CD4-positive, alpha-beta T cell treated with Interleukin-4 for 4 hours (primary cell): Measurements from ENCODE around the gene PRIM2.
A peak's percentile ranks its signal among the peaks of the same experiment; 100 is the strongest.
"Not testable (repeated sequence)": the region's sequence is repeated elsewhere in the genome, so short reads cannot be mapped to it uniquely, and the experiment has no call there.

Experiments
- DNase-seq: peaks from one replicate; pipeline ENCODE4 v3.0.0-alpha.2; 2020

The PRIM2 gene, protein sequence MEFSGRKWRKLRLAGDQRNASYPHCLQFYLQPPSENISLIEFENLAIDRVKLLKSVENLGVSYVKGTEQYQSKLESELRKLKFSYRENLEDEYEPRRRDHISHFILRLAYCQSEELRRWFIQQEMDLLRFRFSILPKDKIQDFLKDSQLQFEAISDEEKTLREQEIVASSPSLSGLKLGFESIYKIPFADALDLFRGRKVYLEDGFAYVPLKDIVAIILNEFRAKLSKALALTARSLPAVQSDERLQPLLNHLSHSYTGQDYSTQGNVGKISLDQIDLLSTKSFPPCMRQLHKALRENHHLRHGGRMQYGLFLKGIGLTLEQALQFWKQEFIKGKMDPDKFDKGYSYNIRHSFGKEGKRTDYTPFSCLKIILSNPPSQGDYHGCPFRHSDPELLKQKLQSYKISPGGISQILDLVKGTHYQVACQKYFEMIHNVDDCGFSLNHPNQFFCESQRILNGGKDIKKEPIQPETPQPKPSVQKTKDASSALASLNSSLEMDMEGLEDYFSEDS

DNA sequence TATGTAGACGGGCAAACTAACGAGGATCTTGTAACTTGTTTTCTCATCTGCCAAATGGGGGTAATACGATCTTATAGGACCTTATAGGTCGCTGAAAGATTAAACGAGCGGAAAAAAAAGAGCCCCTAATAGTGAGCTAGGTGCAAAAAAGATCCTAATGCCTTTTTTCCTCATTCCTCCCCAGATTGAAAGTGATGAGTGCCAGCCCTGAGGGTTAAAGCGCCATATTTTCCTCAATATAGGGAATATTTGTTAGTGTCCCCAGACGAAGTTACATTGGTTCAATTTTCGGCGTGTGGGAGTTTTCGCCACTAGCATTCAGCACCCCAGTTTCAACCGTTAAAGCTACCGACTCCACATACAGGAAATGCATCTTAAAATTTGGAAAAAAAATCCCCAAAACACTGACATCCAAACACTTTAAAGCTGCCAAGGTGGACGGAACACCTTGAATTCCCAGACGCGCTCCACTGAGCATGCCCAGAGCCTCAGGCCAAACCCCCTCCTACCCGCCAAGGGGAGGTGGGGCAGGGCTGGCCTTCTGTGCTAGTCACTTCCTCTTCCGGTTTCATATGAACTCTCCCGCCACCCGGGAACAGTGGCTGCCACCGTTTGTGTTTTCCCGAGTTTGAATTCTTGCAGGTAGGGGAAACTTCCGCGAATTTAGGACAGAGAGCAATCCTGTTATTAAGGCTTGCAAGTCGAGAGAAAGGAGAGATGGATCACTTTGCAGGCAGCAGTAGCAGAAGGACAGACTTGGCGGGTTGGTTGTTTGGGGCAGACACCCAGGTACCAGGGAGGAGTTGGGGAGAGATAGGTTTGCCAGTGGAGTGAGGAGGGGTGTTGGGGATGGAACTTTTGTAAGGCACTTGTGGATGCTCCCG is at the start of gene PRIM2:
PRIM2 (plus strand) TSS at position 571 of the 884 bp plus-strand sequence. CDS start 816 bp downstream, outside the sequence.
- DNase-seq: peak; percentile 83

DNA sequence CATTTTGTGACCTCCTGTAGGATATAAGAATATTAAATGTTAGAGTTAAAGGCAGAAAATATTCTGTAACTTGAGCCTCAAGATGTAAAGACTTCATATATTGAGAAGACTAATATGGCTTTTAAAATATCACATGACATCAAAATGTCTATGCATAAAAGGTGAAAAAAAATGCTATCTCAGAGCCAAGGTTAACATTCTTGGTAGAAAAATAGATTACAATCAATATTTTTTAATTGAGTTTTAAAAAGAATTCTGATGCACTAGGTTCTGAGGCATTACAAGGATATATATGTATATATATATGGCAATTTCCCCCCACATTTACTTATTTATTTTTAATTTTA is 49.2 kb upstream of the PRIM2 start:
- no peak for DNase-seq

DNA sequence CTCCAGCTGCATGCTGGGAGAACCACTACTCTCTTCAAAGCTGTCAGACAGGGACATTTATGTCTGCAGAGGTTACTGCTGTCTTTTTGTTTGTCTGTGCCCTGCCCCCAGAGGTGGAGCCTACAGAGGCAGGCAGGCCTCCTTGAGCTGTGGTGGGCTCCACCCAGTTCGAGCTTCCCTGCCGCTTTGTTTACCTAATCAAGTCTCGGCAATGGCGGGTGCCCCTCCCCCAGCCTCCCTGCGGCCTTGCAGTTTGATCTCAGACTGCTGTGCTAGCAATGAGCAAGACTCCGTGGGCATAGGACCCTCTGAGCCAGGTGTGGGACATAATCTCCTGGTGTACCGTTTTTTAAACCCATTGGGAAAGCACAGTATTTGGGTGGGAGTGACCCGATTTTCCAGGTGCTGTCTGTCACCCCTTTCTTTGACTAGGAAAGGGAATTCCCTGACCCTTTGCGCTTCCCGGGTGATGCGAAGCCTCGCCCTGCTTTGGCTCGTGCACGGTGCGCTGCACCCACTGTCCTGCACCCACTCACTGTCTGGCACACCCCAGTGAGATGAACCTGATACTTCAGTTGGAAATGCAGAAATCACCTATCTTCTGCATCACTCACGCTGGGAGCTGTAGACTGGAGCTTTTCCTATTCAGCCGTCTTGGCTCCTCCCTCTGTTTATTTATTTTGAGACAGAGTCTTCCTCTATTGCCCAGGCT is 43.2 kb upstream of the PRIM2 start:
- not testable (repeated sequence) for DNase-seq

DNA sequence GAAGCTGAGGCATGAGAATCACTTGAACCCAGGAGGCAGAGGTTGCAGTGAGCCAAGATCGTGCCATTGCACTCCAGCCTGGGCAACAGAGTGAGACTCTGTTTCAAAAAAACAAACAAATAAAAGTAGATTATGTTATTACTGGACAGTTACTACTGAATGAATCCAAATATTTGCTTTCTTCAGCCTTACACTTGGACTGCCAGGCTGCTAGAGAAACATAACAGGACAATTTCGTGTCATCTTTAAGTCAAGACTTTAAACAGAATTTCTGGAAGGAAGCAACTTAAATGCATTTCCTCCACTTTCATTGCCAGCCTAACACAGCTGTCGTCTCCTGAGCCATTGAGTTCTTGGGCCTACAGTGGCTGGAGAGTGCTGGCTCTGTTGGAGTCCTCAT is 42.0 kb upstream of the PRIM2 start:
- DNase-seq: no peak

DNA sequence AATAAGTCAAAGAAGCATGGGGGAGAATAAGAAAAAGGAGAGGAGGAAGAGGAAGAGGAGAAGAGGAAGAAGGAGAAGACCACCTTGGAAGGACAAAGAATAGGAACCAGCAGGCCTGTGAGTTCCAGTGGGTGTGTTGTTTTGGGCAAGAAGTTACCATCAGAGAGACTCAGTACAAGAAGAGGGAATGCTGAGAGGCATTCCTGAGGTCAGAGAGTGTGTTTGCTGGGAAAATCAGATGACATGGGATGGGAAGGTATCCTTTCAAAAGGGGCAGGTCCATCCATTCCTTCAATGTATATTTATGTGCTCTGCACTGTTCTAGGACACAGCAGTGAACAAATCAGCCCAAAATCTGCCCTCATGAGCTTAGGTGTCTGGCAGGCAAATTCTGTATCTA is 40.5 kb upstream of the PRIM2 start:
- DNase-seq: no peak

DNA sequence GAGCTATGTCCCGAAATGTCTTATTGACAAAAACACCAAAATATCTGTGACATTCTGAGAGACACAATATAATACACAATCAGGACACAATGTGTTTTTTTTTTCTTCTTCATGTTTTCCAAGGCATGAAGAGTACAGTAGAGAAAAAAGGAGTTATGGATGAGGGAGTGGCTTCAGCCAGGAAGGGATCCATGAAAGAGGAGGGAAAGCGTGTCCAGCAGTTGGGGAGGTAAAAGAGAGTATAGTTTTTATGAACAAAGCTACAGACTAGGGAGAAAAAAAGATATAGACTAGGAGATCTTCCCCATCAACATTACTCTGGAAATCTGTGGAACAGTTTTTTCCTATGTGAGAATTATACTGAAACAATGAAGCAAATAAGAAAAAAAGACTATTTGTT is 38.9 kb upstream of the PRIM2 start:
- no peak for DNase-seq

DNA sequence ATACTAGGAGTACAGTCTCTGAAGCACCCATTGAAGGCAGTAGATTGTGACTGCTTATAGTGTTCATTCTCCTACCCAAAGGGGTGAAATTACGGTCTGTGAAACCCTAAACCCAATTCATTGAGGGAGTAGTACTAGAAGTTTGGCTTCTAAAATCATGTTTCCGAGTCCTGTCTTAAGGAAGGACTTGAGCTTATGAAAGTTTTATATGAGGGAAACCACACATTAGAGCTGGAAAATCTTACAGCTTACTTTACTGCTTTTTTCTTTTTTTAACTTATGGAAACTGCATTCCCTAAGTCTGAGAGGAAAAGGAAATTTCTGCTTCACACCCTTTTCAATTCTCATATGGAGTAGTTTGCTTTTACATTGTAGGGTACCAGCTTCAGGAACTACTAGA is 38.4 kb upstream of the PRIM2 start:
- no peak for DNase-seq

DNA sequence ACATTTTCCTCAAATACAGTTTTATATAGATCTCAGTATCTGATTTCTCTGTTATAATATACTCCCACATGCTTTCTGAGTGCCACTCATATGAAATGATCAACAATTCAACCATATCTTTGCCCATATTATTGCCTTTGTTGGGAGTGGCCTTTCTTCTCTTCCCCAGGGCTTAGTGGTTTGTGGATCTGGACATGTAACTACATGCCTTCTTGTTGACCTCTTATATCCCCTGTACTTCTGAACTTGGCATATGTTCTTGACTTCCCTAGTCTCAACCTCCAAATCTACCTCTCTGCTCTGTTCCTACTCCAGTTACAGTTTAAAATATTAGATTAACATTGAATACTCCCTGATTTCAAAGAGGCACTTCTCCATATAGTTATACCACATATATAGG is 34.3 kb upstream of the PRIM2 start:
- no peak for DNase-seq

DNA sequence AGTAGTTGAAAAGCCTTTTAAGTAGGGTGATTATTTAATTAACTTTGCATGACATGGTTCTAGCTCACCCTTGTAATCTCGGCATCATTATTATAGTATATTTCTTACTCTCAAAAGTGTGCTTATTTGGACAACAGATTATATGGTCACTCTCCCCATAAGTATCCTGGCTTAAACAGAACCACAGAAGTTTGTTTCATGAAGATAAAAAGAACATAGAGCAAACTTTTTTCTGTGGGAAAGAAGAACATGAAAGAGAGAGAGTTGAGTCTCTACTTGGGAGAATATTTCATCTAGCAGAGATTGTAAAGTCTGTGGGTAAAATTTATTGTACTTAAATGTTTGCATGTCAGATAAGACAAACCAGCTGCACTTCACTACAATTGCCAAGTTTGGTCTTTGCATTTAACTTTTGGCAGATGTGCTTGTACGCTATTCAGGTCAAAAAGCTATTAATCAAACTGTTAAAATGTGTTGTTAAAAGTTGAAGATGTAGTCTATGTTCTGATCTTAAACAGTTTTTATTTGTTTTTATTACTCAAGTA is 33.4 kb upstream of the PRIM2 start:
- DNase-seq: no peak

DNA sequence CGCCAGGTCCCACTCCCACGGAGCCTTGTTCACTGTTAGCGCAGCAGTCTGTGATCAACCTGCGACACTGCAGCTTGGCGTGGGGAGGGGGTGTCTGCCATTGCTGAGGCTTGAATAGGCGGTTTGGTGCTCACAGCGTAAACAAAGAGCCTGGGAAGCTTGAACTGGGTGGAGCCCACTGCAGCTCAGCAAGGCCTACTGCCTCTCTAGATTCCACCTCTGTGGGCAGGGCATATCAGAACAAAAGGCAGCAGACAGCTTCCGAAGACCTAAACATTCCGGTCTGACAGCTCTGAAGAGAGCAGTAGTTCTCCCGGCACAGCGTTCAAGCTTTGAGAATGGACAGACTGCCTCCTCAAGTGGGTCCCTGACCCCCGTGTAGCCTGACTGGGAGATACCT is 29.3 kb upstream of the PRIM2 start:
- not testable (repeated sequence) for DNase-seq

DNA sequence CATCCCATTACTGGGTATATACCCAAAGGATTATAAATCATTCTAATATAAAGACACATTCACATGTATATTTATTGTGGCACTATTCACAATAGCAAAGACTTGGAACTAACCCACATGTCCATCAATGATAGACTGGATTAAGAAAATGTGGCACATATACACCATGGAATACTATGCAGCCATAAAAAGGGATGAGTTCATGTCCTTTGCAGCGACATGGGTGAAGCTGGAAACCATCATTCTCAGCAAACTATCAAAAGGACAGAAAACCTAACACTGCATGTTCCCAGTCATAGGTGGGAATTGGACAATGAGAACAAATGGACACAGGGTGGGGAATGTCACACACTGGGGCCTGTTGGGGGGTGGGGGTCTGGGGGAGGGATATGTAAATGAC is 24.0 kb upstream of the PRIM2 start:
- not testable (repeated sequence) for DNase-seq

DNA sequence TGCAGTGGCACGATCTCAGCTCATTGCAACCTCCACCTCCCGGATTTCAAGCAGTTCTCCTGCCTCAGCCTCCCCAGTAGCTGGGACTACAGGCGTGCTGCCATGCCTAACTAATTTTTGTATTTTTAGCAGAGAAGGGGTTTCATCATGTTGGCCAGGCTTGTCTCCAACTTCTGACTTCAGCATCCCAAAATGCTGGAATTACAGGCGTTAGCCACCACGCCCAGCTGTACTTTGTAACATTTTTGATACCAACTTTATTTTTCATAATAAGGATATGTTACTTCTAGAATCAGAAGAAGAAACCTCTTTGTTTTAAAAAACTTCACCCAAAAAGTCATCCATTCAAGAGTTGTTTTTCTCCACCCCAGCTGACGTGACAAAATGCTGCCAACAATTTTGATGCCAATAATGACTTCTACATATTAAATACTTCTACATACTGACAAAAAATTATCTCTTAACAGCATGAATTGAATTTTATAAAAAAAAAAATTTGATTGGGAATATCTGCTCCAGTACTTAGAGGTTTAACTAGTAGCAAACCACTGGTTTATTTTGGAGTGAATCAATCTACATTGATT is 22.5 kb upstream of the PRIM2 start:
- DNase-seq: no peak

DNA sequence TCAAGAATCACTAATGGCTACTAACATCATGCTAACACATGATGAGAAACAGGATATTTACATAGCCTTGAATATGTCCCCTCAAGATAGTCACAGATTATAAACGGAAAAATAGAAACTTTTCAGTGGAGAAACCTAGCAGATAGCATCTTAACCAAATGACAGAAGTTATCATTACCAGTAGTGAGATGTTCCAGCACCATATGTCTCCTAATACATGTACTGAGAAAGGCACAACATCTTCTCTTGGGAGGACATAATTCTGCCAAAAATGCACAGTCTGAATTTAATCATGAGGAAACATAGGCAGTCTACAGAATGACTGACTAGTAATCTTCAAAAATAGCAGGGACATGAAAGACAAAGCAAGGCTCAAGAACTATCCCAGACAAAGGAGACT is 19.9 kb upstream of the PRIM2 start:
- DNase-seq: no peak

DNA sequence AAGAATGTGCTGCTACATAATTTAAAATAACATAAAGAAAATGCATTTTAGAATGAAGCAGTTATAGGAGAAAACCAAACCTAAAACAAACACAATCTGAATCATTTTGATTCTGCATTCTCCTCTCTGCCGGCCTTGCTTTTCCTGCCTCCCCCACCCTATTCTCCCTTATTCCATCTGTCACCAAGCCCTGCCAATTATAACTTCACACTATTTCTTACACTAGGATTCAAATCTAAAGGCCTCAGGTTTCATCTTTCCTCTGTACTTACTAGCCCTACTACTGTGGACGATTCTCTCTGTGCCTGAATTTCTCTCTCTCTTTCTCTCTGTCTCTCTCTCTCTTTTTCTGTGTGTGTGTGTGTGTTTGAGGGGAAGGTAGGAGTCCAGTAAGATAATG is 18.7 kb upstream of the PRIM2 start:
- DNase-seq: no peak

DNA sequence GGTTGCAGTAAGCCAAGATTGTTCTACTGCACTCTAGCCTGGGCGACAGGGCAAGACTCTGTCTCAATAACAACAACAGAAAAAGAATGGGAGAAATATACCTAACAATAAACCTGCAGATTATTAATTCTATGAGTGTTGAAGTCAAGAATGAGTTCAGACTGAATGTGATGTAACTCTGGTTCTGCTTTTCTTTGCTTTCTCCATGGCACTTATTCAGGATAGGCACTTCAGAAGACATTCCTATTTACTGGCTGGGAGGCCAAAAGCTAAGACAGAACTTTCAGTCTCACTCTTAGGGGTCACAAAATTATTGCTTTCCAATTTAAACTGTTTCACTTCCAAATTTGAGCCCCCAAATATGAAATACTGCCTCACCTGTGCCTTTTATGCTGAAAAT is 15.7 kb upstream of the PRIM2 start:
- no peak for DNase-seq

DNA sequence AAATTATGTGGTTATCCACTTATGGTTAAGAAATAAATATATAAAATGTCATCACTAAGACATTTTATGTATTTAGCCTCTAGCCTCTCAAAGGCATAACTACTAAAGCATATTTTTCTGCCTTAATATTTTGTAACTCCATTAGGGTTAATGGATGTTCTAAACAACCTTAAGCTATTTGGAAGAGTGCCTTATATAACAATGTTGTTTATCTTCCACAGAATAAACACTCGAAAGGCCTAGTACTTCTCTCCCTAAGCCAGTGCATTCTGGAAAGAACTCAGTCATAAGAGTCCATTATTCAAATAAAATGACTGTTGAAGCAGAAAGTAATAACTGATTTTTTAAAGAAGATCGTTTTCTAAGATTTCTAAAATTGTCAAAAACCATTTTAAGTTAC is 15.0 kb upstream of the PRIM2 start:
- DNase-seq: no peak

DNA sequence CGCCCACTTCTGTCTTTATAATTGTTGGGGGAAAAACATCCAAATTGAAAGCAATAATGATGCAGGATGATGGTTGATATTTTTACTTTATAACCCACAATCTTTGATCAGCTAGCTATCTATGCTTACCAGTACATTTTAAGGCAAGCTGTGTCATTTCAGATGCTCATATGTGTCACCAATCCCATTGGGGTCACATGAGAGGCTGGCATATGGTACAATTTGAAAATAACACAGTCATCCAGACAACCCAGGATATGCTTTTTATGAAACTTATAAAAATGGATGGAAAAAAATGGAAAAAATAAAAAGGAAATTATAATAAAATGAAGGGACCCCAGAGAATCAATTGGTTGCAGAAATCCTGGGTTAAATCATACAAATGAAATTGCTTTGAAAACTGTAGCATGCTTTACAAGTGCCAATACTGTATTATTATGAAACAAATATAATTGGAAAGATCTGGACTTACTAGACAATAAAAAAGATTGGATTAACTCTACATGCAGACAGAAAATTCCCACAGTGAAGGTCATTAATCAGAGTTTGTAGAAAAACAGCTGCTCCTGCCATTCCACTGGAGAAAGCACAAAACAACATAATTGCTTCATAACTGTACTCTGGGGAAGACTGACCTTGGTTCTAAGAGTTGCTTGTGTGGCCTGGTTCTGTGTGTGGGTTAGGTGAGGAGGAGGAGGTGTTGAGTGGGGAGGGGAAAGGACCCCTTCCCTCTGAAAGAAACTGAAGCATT is 13.3 kb upstream of the PRIM2 start:
- no peak for DNase-seq

DNA sequence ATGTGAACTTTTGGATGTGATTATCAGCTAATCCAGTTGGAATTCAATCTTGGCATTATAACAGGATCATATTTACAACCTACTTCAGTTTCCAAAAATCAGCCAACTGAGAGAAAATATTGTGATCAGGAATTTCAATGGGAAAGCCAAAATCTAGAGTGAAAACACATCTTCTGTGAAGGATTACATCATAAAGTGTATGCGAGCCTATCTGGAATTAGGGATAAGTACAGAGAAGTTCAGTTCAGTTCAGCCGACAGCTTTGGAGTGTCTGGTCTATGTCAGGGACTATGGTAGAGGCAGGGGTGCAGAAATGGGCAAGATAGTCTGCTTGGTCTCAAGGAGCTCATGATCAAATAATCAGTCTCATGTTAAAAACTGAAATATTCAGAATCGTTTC is 12.3 kb upstream of the PRIM2 start:
- DNase-seq: no peak

DNA sequence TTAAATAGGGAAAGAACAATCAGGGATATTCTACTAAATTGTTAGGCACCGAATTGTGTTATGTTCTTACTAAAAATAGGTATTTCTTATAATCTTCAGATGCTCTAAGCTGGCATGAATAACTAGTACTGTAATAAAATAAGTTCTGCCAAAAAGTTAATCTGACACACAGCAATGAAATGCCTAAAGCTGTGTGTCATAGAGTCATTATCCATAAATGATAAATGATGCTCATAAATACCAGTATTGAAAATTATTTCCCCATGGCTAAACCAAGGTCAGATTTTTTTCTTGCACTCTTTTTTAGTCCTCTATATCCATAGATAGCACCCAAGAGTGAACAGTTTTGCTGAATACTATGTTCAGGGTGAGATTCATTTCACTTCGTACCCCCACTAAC is 11.7 kb upstream of the PRIM2 start:
- DNase-seq: no peak

DNA sequence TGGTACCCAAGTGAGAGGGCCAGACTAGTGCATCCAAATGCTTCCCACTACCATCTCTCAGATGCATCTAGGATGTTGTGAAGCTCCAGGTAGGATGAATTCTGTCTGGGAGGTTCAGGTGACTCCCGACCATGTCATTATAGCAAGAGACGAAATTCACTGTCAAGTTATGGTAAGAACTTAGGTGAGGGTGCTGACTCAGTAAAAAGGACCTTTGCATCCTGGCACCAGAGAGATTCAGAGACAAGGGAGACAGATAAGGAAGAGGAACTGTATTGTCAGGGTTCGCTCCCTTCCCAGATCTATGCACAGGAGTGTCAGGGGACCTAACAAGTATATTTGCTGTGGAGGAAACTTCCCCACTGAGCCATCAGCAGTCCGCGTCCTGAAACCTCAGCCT is 11.2 kb upstream of the PRIM2 start:
- DNase-seq: no peak

DNA sequence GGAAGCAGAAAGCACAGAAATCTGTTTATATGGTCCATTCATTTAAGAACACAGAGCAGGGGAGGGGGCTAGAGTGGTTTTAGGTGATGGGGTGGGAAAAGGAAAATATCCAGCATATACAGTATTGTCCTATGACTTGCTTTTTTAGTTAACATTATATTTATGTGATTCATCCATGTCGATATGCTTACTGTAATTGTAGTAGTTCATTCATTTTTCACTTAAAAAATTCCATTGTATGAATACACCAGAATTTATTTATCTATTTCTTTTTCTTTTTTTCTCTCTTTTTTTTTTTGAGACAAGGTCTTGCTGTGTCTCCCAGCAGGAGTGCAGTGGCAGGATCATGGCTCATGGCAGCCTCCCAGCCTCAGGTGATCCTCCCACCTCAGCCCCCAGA is 9.6 kb upstream of the PRIM2 start:
- no peak for DNase-seq

DNA sequence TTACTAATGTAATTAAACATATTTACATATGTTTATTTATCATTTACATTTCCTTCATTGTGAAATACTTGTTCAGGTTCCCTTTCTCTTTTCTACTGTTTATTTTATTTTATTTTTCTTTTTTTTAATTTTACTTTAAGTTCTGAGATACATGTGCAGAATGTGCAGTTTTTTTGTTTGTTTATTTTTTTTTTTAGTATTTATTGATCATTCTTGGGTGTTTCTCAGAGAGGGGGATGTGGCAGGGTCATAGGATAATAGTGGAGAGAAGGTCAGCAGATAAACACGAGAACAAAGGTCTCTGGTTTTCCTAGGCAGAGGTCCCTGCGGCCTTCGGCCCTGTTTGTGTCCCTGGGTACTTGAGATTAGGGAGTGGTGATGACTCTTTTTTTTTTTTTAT is 8.7 kb upstream of the PRIM2 start:
- not testable (repeated sequence) for DNase-seq
